Endothelial cell of umbilical vein (primary cell): ENCODE measurements around the gene HSBP1.

Experiments
- EZH2 ChIP-seq: IDR thresholded peaks from 2 replicates; pipeline ENCODE4 v1.6.1; 2012; ENCODE audit warnings: borderline replicate concordance, low read depth, mild to moderate bottlenecking, moderate library complexity, low read length, inconsistent platforms; ENCODE audit not compliant: severe bottlenecking
- GATA2 ChIP-seq: IDR thresholded peaks from 2 replicates; pipeline ENCODE4 v1.7.0; 2011; ENCODE audit warnings: low read depth, mild to moderate bottlenecking, moderate library complexity, mixed read lengths, low read length; ENCODE audit not compliant: insufficient read length, insufficient read depth
- MYC ChIP-seq: IDR thresholded peaks from one replicate; pipeline ENCODE4 v1.6.1; 2011; ENCODE audit warnings: mild to moderate bottlenecking, low read depth, low read length
- POLR2A ChIP-seq: IDR thresholded peaks from 2 replicates; pipeline ENCODE4 v1.6.1; 2012; ENCODE audit warnings: low read depth, mild to moderate bottlenecking, control low read depth, low read length
- POLR2AphosphoS5 ChIP-seq: IDR thresholded peaks from 2 replicates; pipeline ENCODE4 v1.6.1; 2012; ENCODE audit warnings: low read depth, mild to moderate bottlenecking, control low read depth, low read length, moderate library complexity; ENCODE audit not compliant: insufficient read depth
- TF ChIP-seq, protein P1 (sequence below), 2 donors: IDR thresholded peaks; 1 replicate in 1 of 2; 2 replicates in 1 of 2; pipeline ENCODE4 v1.5.1; 2011; ENCODE audit warnings: low read length in 2 of 2, mild to moderate bottlenecking in 2 of 2, moderate library complexity in 2 of 2, control low read depth in 1 of 2, inconsistent platforms in 1 of 2, low read depth in 1 of 2; ENCODE audit not compliant: insufficient read depth in 1 of 2; ENCODE audit errors: extremely low read depth in 1 of 2

- TF ChIP-seq, protein P1, sequence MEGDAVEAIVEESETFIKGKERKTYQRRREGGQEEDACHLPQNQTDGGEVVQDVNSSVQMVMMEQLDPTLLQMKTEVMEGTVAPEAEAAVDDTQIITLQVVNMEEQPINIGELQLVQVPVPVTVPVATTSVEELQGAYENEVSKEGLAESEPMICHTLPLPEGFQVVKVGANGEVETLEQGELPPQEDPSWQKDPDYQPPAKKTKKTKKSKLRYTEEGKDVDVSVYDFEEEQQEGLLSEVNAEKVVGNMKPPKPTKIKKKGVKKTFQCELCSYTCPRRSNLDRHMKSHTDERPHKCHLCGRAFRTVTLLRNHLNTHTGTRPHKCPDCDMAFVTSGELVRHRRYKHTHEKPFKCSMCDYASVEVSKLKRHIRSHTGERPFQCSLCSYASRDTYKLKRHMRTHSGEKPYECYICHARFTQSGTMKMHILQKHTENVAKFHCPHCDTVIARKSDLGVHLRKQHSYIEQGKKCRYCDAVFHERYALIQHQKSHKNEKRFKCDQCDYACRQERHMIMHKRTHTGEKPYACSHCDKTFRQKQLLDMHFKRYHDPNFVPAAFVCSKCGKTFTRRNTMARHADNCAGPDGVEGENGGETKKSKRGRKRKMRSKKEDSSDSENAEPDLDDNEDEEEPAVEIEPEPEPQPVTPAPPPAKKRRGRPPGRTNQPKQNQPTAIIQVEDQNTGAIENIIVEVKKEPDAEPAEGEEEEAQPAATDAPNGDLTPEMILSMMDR (IDR thresholded peaks at IDR 0.05; ENCODE audit: extremely low read depth in 1 of 2, insufficient read depth in 1 of 2, low read depth in 1 of 2, low read length in 2 of 2) = no peak
- TF ChIP-seq MYC (no peak), POLR2A (no peak), GATA2 (no peak), POLR2AphosphoS5 (no peak), EZH2 (no peak)
These were observed 15.4 kb upstream of the HSBP1 start for GRCh38 chr16:83792391-83792790.
